GM23248 (cell line): ENCODE data around the gene POLR1A. TPM values are rescaled to one million over a fixed set of nuclear protein-coding genes. Genes with fewer than 3 reads are reported as not detected.

ENCODE experiments used
- DNase-seq: peaks from one replicate; pipeline ENCODE4 v3.0.0-alpha.2; 2015
- H2AFZ ChIP-seq: fragments of 200-600 bp; sonication (generic); 2 replicates; pipeline ENCODE4 v1.6.1; 2016; ENCODE audit warnings: antibody characterized with exemption
- H3F3A ChIP-seq: fragments of 200-600 bp; sonication (generic); 2 replicates; pipeline ENCODE4 v1.6.1; 2016; ENCODE audit warnings: mild to moderate bottlenecking, antibody characterized with exemption, mixed run types; ENCODE audit not compliant: insufficient read depth
- H3K27ac ChIP-seq: fragments of 200-600 bp; sonication (generic); 2 replicates; pipeline ENCODE4 v1.5.1; 2016; ENCODE audit warnings: mild to moderate bottlenecking
- H3K27me3 ChIP-seq: fragments of 200-600 bp; sonication (generic); replicated peaks from 2 replicates; pipeline ENCODE4 v1.6.1; 2016; ENCODE audit warnings: mild to moderate bottlenecking; ENCODE audit not compliant: insufficient read depth
- H3K36me3 ChIP-seq: fragments of 200-600 bp; sonication (generic); 2 replicates; pipeline ENCODE4 v1.6.1; 2016; ENCODE audit warnings: low read depth, mild to moderate bottlenecking
- H3K4me1 ChIP-seq: fragments of 200-600 bp; sonication (generic); 2 replicates; pipeline ENCODE4 v1.6.1; 2016; ENCODE audit warnings: mild to moderate bottlenecking; ENCODE audit not compliant: insufficient read depth
- H3K4me2 ChIP-seq: fragments of 200-600 bp; sonication (generic); one replicate; pipeline ENCODE4 v1.6.1; 2016; ENCODE audit warnings: mild to moderate bottlenecking; ENCODE audit not compliant: unreplicated experiment
- H3K4me3 ChIP-seq: fragments of 200-600 bp; sonication (generic); 2 replicates; pipeline ENCODE4 v1.5.1; 2016; ENCODE audit warnings: mild to moderate bottlenecking
- H3K79me2 ChIP-seq: fragments of 200-600 bp; sonication (generic); 2 replicates; pipeline ENCODE4 v1.6.1; 2016; ENCODE audit warnings: mild to moderate bottlenecking; ENCODE audit not compliant: insufficient read depth
- H3K9ac ChIP-seq: fragments of 200-600 bp; sonication (generic); 2 replicates; pipeline ENCODE4 v1.6.1; 2016; ENCODE audit warnings: mild to moderate bottlenecking
- H3K9me2 ChIP-seq: fragments of 200-600 bp; sonication (generic); 2 replicates; pipeline ENCODE4 v1.6.1; 2016; ENCODE audit warnings: mixed run types, mild to moderate bottlenecking, moderate library complexity; ENCODE audit not compliant: insufficient read depth
- H3K9me3 ChIP-seq: fragments of 200-600 bp; sonication (generic); one replicate; pipeline ENCODE4 v1.6.1; 2017; ENCODE audit warnings: low read depth
- H4K20me1 ChIP-seq: fragments of 200-600 bp; sonication (generic); 2 replicates; pipeline ENCODE4 v1.6.0; 2016; ENCODE audit not compliant: insufficient read depth
- EZH2 ChIP-seq: fragments of 200-600 bp; sonication (generic); IDR thresholded peaks from 2 replicates; pipeline ENCODE4 v1.6.1; 2018; ENCODE audit warnings: antibody characterized with exemption, mild to moderate bottlenecking; ENCODE audit not compliant: insufficient read depth, poor library complexity, severe bottlenecking
- EZH2phosphoT487 ChIP-seq: fragments of 200-600 bp; sonication (generic); IDR thresholded peaks from 2 replicates; pipeline ENCODE4 v1.6.1; 2018; ENCODE audit warnings: antibody characterized with exemption, moderate library complexity, mild to moderate bottlenecking, low read depth; ENCODE audit not compliant: insufficient read depth
- WGBS, 2 experiments: methylation state at CpG; one replicate each; pipeline ENCODE4 v1.1.6; 2015 to 2017; ENCODE audit warnings: low lambda C conversion rate in 2 of 2, low coverage in 1 of 2; ENCODE audit errors: missing lambda C conversion rate in 2 of 2; 5-methylcytosine and 5-hydroxymethylcytosine counted together
- in situ Hi-C: fragments of 300-500 bp; cut with MboI; formaldehyde crosslinking; loops from 2 replicates; pipeline ENCODE4 v1.15.0; 2020
- polyA plus RNA-seq: library from polyadenylated mRNA; unstranded; fragments of >200 nt; fragmentation: Nextera tagmentation; extraction: Ambion mirVana; gene quantifications from 2 replicates; pipeline ENCODE4 v1.2.1, GENCODE V29; 2016
- total RNA-seq: library from RNA; depleted of rRNA; stranded (reverse); fragments of >200 nt; shearing (Covaris generic); gene quantifications from 2 replicates; pipeline ENCODE4 v1.2.3, GENCODE V29; 2014; rRNA removed

The POLR1A gene
- 13.0 and 17.6 TPM in 2 replicates for total RNA-seq
- 7.3 and 8.9 TPM in 2 replicates for polyA plus RNA-seq

GRCh38 chr2:86105252-86105968, at the start of gene POLR1A:
TSS of gene POLR1A (minus strand) at chr2:86105886. CDS start at chr2:86105776, 110 bp downstream.
- H2AFZ ChIP-seq, result peak within 1 kb of the TSS; percentile 86
- H3K27ac ChIP-seq, result peak within 1 kb of the TSS; percentile 70
- H3K4me2 ChIP-seq, result peak within 1 kb of the TSS; percentile 97
- DNase-seq, result peak; percentile 97
- no peaks in the 10 kb centered on the region for H3K9me2 ChIP-seq
- TF ChIP-seq EZH2phosphoT487 (no peak), EZH2 (no peak)
- 1 to 2% methylated on average over 38 of the region's 38 CpGs for WGBS, 2 experiments
- H3K36me3 ChIP-seq, result peaks cover 27% of the 10 kb centered on the region
- H4K20me1 ChIP-seq, result no peaks in the 10 kb centered on the region
- peaks cover 94% of the 10 kb centered on the region for H3K79me2 ChIP-seq
- H3K27me3 ChIP-seq, result no peaks in the 10 kb centered on the region
- peak within 1 kb of the TSS; percentile 89 for H3K9ac ChIP-seq
- H3K4me3 ChIP-seq, result peak within 1 kb of the TSS; percentile 88
- in situ Hi-C loops, result no loop called here
- H3K9me3 ChIP-seq, result no peaks in the 10 kb centered on the region
- H3F3A ChIP-seq, result no peaks in the 10 kb centered on the region
- peaks cover 17% of the 10 kb centered on the region for H3K4me1 ChIP-seq

- Histone ChIP-seq H4K20me1 (no peaks in the 10 kb centered on the region), H3K9me2 (no peaks in the 10 kb centered on the region), H3K9ac (no peak overlapping the region), H3F3A (peaks cover 14% of the 10 kb centered on the region; the same call in 1 of the 2 replicates), H3K4me2 (no peak overlapping the region), H3K79me2 (0 out of 2 replicates have a peak, but pooled peaks cover 4% of the 10 kb centered on the region), H3K27me3 (no peaks in the 10 kb centered on the region), H3K4me1 (no peaks in the 10 kb centered on the region), H3K27ac (no peak overlapping the region), H2AFZ (no peak overlapping the region), H3K36me3 (peaks cover 50% of the 10 kb centered on the region), H3K9me3 (no peaks in the 10 kb centered on the region), H3K4me3 (no peak overlapping the region)
- no peak for TF ChIP-seq EZH2phosphoT487
- TF ChIP-seq EZH2, result no peak
- DNase-seq, result no peak
- in situ Hi-C loops, result no loop called here
- WGBS, 2 experiments, result 96% methylated on average over 2 of the region's 2 CpGs
These were observed 44.8 kb upstream of the POLR1A start for GRCh38 chr2:86150502-86150901.

- H3K9ac ChIP-seq, result no peak overlapping the region
- no peak for DNase-seq
- in situ Hi-C loops, result no loop called here
- WGBS, 2 experiments, result 70 to 79% methylated on average over 2 of the region's 2 CpGs
- H3K9me3 ChIP-seq, result no peaks in the 10 kb centered on the region
- no peaks in the 10 kb centered on the region for H3K79me2 ChIP-seq
- H3K36me3 ChIP-seq, result peaks cover 59% of the 10 kb centered on the region
- H4K20me1 ChIP-seq, result no peaks in the 10 kb centered on the region
- H2AFZ ChIP-seq, result no peak overlapping the region
- no peak overlapping the region for H3K4me2 ChIP-seq
- no peaks in the 10 kb centered on the region for H3K27me3 ChIP-seq
- no peaks in the 10 kb centered on the region for H3K9me2 ChIP-seq
- no peak for TF ChIP-seq EZH2phosphoT487
- no peak for TF ChIP-seq EZH2
- peaks cover 19% of the 10 kb centered on the region for H3F3A ChIP-seq
- H3K4me1 ChIP-seq, result no peaks in the 10 kb centered on the region
- no peak overlapping the region for H3K27ac ChIP-seq
- no peak overlapping the region for H3K4me3 ChIP-seq
These were observed 42.1 kb upstream of the POLR1A start for GRCh38 chr2:86147793-86148192.

DNA sequence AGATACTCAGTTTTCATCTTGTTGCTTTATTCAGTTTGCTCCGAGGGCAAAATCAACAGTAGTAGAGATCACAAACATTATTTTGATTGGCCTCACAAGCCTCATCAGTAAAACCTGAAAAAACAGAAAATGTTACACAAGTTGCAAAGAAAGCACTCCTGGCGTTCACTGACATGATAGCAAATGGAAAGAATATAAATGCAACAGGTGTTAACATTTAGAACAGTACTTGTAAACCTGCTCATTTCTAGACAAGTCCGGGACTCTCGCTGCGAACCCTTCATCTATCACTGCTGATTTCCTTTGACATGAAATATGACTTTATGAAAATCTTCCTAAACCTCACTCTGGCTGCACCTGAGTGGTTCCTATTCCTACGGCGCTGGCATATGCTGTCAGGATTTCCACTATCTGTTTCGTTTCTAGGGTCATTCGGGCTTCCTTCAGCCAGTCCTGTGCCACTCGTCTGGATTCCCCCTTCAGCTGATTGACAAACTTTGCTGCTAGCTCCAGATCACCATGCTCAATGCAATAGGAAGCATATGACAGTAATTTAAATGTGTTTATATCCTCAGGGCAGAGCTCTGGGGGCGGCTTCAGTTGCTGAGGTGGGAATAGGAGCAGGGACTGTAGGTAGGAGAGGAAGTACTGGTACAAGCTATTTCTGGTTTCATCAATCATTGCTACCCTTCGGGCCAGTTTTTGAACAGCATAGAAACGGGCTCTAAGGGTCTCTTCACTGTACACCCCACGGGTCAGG, 38.4 kb upstream of the POLR1A start:
- no peaks in the 10 kb centered on the region for H3K9me3 ChIP-seq
- H3F3A ChIP-seq, result peaks cover 52% of the 10 kb centered on the region
- no peaks in the 10 kb centered on the region for H4K20me1 ChIP-seq
- H3K4me2 ChIP-seq, result no peak overlapping the region
- no peak overlapping the region for H2AFZ ChIP-seq
- TF ChIP-seq EZH2phosphoT487, result no peak
- no peak for TF ChIP-seq EZH2
- in situ Hi-C loops, result no loop called here
- no peak for DNase-seq
- no peaks in the 10 kb centered on the region for H3K9me2 ChIP-seq
- 80 to 81% methylated on average over 14 of the region's 14 CpGs for WGBS, 2 experiments
- H3K36me3 ChIP-seq, result peaks cover 70% of the 10 kb centered on the region
- no peaks in the 10 kb centered on the region for H3K4me1 ChIP-seq
- H3K4me3 ChIP-seq, result no peak overlapping the region
- H3K9ac ChIP-seq, result no peak overlapping the region
- H3K27ac ChIP-seq, result no peak overlapping the region
- H3K79me2 ChIP-seq, result no peaks in the 10 kb centered on the region
- no peaks in the 10 kb centered on the region for H3K27me3 ChIP-seq
